Neuron (in vitro differentiated cells): ENCODE results near the gene MXI1.

Experiments
- H2AFZ ChIP-seq: one replicate; pipeline ENCODE4 v1.6.1; 2013; ENCODE audit warnings: low read depth, mild to moderate bottlenecking, inconsistent platforms, low read length, moderate library complexity
- H3K27me3 ChIP-seq: one replicate; pipeline ENCODE4 v1.6.1; 2013; ENCODE audit warnings: low read length; ENCODE audit not compliant: insufficient read depth
- H3K36me3 ChIP-seq: one replicate; pipeline ENCODE4 v1.6.1; 2013; ENCODE audit warnings: low read length; ENCODE audit not compliant: insufficient read depth
- H3K4me1 ChIP-seq: one replicate; pipeline ENCODE4 v1.6.1; 2013; ENCODE audit warnings: low read length; ENCODE audit not compliant: insufficient read depth
- H3K4me3 ChIP-seq: 2 replicates; pipeline ENCODE4 v1.5.1; 2013; ENCODE audit warnings: mild to moderate bottlenecking, low read length, moderate library complexity
- H3K9me3 ChIP-seq: one replicate; pipeline ENCODE4 v1.6.1; 2013; ENCODE audit warnings: low read length

Gene MXI1

GRCh38 chr10:110335314-110336064, 128.1 kb downstream of the MXI1 start:
- Histone ChIP-seq H3K27me3 (no peaks in the 10 kb centered on the region), H3K36me3 (no peaks in the 10 kb centered on the region), H3K4me1 (peaks cover 19% of the 10 kb centered on the region), H3K4me3 (peak overlapping the region; percentile 22), H3K9me3 (no peaks in the 10 kb centered on the region), H2AFZ (peak overlapping the region; percentile 75)

- no peaks in the 10 kb centered on the region for H3K9me3 ChIP-seq
- H3K4me3 ChIP-seq = peak overlapping the region; percentile 22
- no peaks in the 10 kb centered on the region for H3K36me3 ChIP-seq
- peak overlapping the region; percentile 75 for H2AFZ ChIP-seq
- H3K4me1 ChIP-seq = peaks cover 19% of the 10 kb centered on the region
- no peaks in the 10 kb centered on the region for H3K27me3 ChIP-seq
These were observed 128.8 kb downstream of the MXI1 start for GRCh38 chr10:110336111-110336721.
